BE2C (cell line): Measurements from ENCODE around the gene SEPTIN10.

ENCODE experiments used
- DNase-seq: peaks from one replicate; pipeline ENCODE4 v3.0.0-alpha.2; 2020
- H3K27me3 ChIP-seq: fragments of 250-450 bp; sonication (Bioruptor Pico); 2 replicates; pipeline ENCODE4 v1.5.1; 2020; ENCODE audit warnings: mild to moderate bottlenecking
- H3K36me3 ChIP-seq: fragments of 250-450 bp; sonication (Bioruptor Pico); 2 replicates; pipeline ENCODE4 v1.5.1; 2020; ENCODE audit warnings: mild to moderate bottlenecking
- H3K4me1 ChIP-seq: fragments of 250-450 bp; sonication (Bioruptor Pico); 2 replicates; pipeline ENCODE4 v1.5.1; 2020
- H3K4me3 ChIP-seq: 2 replicates; pipeline ENCODE4 v1.5.1; 2011; ENCODE audit warnings: low read depth, low read length
- H3K9me3 ChIP-seq: fragments of 250-450 bp; sonication (Bioruptor Pico); 2 replicates; pipeline ENCODE4 v1.5.1; 2020
- TF ChIP-seq, protein P1 (sequence below): IDR thresholded peaks from 2 replicates; pipeline ENCODE4 v1.5.1; 2012; ENCODE audit warnings: mild to moderate bottlenecking, low read depth, low read length

Gene SEPTIN10

DNA sequence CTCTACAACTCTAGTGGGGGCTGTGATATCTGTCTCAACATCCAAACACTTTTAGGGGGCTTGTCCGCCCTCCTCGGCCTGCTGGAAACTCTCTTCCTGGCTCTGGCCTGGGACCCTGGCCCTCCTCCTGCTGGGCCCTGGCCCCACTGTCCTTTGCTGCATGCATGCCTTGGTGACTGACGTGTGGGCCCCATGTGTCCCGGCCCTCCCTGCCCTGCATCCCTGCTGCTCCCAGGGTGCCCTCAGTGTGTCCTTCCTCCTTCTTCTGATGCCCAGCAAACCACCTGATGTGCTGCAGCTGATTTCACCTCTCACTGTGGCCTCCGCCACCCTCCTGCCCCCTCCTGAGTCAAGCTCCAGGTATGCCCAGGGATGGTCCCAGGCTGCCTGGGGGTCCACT lies 101.7 kb downstream of the SEPTIN10 start:
- H3K4me1 ChIP-seq: no peaks in the 10 kb centered on the region
- H3K4me3 ChIP-seq: no peak overlapping the region
- TF ChIP-seq, protein P1, sequence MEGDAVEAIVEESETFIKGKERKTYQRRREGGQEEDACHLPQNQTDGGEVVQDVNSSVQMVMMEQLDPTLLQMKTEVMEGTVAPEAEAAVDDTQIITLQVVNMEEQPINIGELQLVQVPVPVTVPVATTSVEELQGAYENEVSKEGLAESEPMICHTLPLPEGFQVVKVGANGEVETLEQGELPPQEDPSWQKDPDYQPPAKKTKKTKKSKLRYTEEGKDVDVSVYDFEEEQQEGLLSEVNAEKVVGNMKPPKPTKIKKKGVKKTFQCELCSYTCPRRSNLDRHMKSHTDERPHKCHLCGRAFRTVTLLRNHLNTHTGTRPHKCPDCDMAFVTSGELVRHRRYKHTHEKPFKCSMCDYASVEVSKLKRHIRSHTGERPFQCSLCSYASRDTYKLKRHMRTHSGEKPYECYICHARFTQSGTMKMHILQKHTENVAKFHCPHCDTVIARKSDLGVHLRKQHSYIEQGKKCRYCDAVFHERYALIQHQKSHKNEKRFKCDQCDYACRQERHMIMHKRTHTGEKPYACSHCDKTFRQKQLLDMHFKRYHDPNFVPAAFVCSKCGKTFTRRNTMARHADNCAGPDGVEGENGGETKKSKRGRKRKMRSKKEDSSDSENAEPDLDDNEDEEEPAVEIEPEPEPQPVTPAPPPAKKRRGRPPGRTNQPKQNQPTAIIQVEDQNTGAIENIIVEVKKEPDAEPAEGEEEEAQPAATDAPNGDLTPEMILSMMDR: no peak
- DNase-seq: no peak
- no peaks in the 10 kb centered on the region for H3K27me3 ChIP-seq
- no peaks in the 10 kb centered on the region for H3K36me3 ChIP-seq
- H3K9me3 ChIP-seq: no peaks in the 10 kb centered on the region

DNA sequence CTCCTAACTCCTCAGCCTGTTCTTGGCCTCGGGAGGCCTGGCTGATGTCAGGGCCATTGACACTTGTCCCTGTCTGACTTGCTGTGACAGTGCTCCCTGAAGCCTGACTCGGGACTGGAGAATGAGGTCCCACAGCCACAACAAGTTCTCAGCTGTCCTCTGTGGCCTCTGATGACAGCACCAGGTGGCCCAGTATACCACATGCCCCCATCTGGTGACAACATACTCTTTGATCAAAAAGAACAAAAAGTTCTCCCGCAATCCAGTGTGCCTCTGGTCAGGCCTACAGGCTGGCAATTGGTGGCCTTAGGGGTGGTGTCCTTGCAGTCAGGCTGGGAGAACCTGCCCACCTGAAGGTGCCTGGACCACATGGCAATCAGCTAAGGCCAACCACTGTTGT lies 102.6 kb downstream of the SEPTIN10 start:
- TF ChIP-seq, protein P1: no peak
- no peaks in the 10 kb centered on the region for H3K9me3 ChIP-seq
- H3K27me3 ChIP-seq: no peaks in the 10 kb centered on the region
- DNase-seq: no peak
- no peak overlapping the region for H3K4me3 ChIP-seq
- H3K36me3 ChIP-seq: no peaks in the 10 kb centered on the region
- no peaks in the 10 kb centered on the region for H3K4me1 ChIP-seq

DNA sequence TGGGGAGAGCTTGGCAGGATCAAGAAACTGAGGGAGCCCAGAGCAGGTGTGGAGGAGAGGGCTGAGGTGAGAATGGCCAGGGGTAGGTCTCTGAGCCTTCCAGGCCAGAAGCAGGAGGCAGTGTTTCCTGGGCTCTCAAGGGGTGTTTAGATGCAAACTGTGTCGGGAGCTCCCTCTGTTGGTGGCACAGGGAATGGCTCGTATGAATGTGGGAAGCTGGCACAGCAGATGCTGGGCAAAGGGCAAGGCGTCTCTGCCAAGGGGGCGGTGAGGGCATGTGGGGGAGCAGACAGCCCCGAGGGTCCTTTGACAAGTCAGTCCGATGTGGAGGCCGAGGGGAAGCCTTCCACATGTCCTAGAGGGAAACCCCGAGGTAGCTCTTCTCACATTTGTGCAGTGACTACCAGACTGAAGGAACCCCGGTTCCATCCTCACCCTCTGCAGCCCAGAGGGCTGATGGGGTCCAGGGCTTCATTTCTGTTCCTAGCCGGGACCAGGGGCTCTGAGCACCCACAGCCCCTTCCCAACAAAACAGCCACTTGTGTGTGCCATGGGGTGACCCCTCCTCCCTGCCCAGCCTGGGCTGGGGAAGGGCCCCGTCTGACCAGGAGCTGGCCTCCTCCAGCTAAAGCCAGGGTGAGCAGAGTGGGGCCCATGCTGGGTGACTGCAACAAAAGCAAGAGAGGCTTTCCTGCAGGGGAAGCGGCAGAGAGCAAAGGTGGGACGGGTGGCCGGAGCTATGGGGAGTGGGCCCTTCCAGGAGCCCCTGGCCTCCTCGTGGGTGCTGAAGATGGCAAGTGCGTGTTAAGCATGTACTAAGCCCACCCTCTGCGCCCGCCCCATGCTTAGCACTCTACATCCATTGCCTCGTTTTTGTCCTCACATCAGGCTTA lies 103.4 kb downstream of the SEPTIN10 start:
- Histone ChIP-seq H3K36me3 (no peaks in the 10 kb centered on the region), H3K4me1 (no peaks in the 10 kb centered on the region), H3K27me3 (no peaks in the 10 kb centered on the region), H3K9me3 (no peaks in the 10 kb centered on the region), H3K4me3 (no peak overlapping the region)
- DNase-seq: peak; percentile 46
- TF ChIP-seq, protein P1: peak; percentile 78

DNA sequence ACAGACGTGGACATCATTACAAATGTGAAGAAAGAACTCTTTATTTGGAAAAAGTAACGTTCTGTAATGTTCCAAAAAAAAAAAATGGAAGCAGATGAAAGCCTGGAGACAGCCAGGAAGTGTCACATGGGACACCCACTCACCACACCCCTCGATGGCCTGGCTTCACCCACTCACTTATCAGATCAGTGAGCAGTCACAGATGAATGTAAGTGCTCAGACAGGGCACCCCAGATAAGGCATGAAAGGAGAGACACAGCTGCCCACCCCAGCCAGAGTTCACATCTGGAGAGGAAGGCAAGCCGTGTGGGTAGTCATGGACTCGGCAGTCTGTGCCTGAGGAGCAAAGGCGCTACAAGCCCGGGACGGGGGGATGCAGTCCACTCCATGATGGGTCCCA lies 105.2 kb downstream of the SEPTIN10 start:
- Histone ChIP-seq H3K4me1 (no peaks in the 10 kb centered on the region), H3K9me3 (no peaks in the 10 kb centered on the region), H3K36me3 (no peaks in the 10 kb centered on the region), H3K4me3 (no peak overlapping the region), H3K27me3 (no peaks in the 10 kb centered on the region)
- no peak for DNase-seq
- TF ChIP-seq, protein P1: no peak

DNA sequence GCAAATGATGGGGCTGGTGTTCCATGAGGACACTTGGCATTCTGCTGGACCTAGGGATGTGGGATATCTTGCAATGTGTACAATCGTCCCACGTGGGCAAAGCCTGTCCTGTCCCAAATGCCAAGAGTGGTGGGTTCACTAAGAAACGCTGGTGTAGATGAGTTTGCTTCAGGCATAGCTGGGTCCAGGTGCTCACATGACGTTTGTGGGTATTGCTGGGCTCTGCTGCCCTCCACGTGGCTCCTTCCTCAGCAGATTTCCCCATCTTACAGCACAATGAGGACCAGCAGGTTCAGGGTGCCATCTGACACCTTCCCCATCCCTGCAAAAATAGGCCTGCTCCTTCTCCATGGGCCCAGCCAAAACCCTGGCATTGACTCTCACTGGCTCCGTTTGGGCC lies 105.9 kb downstream of the SEPTIN10 start:
- H3K4me1 ChIP-seq: no peaks in the 10 kb centered on the region
- no peaks in the 10 kb centered on the region for H3K9me3 ChIP-seq
- H3K27me3 ChIP-seq: no peaks in the 10 kb centered on the region
- TF ChIP-seq, protein P1: no peak
- no peaks in the 10 kb centered on the region for H3K36me3 ChIP-seq
- DNase-seq: no peak
- no peak overlapping the region for H3K4me3 ChIP-seq

DNA sequence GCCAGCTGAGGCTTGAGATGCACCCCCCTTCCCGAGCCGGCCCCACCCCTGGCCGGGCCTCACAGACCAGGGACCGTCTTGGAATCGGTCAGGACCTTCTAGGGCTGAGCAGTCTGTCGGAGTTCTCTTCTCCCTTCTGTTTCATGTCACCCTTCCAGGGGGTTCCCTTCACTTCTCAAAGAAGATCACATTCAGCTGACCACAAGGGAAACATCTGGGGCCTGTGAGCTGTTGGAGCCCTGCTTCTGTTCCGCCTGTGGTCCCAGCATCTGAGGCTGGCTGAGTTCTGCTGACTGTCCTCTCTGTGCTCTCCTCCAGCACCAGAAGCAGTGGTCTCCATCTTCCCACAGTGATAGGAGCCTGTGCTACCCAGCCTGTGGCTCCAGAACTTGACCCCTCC lies 106.5 kb downstream of the SEPTIN10 start:
- H3K27me3 ChIP-seq: no peaks in the 10 kb centered on the region
- no peak overlapping the region for H3K4me3 ChIP-seq
- H3K9me3 ChIP-seq: no peaks in the 10 kb centered on the region
- H3K36me3 ChIP-seq: no peaks in the 10 kb centered on the region
- no peak for DNase-seq
- TF ChIP-seq, protein P1: no peak
- H3K4me1 ChIP-seq: no peaks in the 10 kb centered on the region
